SW480 (cell line): ENCODE results near the gene PPM1A.

Experiments used
- DNase-seq: peaks from one replicate; pipeline ENCODE4 v3.0.0-alpha.2; 2016; ENCODE audit warnings: low spot score

Gene PPM1A

DNA sequence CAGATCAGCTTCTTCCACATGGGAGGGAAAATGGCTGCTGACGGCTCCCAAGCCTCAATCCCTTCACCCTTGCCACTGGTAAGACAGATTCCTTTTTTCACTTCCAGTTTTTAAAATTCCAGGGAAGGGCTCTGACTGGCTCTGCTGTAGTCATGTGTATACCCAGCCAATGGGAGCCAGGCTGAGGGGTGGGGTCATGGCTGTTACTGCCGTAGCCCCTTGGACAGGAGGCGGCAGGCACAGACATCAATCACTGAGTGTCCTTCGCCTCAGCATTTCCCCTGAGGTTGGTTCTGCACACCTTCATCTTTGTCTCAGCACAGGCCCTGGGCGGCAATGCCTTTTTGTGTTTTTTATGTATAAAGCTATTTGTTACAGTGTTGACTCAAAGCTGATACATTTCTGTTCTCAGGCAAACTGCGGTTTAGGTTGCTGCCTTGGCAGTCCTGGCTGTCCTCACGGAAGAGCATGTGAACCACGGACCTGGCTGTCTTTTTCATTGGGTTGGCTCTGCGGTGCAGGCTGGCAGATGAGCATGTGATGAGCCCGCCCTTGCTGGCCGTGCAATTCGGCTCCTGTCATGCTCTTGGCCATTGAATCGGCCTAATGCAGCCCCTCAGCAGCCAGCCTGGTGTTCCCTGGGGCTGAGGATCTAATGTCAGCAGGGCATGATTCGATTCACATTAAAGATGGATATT, 74.3 kb downstream of the PPM1A start:
- DNase-seq, result no peak

DNA sequence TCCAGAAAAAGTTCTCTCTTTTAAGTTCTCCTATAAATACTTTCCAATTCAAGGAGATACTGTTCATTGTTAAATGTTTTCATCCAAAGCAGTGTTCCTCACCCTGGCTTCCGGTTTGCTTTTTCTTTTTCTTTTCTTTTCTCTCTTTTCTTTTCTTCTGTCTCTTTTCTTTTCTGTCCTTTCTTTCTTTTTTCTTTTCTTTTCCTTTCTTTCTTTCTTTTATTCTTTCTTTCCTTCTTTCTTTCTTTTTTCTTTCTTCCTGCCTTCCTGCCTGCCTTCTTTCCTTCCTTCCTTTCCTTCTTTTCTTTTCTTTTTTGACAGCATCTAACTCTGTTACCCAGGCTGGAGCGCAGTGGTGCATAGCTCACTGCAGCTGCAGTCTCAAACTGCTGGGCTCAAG, 75.8 kb downstream of the PPM1A start:
- no peak for DNase-seq

DNA sequence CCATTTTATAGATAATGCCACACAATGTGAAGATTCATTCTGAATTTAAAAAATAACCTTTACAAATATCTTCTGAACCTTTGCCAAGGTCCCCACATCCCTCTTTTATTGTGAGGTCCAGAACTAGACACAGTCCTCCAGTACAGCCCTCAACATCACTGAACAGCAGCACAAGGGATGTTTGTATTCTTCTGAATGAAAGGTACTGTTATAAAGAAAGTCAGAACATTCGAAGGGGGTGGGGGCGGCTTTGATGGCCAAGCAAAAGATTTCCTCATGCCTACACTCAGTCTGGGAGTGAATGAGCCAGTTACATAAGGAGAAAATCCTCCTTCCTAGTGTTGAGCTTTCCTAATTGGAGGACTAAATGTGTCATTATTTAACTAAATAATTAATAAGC, 77.3 kb downstream of the PPM1A start:
- no peak for DNase-seq

DNA sequence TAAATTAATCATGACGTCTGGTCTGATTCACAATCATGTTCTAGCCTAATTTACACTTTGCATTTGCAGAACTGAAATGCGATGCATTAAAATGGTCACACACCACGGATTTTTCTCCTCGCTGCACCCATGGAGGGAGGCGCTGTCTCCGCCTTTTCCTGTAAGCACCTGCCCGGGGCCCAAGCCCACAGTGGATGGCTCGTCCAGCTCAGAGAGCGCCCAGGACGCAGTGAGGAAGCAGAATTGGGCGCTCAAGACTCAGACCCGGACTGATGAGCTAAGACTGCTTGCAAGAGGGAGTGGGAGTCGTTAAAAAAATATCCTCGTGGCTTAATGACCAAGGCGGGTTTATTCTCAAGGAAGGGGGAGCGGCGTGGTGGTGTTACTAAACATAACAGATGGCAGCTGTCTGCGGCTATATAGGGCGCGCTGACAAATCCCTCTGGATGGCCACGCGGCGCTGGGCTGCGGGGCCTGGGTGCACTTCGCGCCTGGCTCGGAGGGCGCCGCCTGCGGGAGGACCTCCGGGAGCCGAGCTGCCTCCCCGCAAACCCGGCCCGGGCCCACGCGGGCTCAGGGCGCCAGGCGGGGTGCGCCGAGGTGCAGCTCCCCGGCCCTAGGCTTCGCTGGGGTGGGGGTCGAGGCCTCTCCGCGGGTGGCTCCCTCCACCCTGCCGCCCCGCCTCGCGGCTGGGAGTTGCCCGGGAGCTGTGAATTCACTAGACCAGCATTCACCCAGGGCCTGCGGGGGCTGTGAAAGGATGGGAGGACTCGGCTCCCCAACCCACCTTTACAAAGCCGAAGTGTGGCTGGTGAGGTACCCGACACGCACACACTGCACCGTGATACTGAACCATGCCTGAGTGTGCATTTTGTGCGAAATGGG, 78.7 kb downstream of the PPM1A start:
- DNase-seq, result peak; percentile 35

DNA sequence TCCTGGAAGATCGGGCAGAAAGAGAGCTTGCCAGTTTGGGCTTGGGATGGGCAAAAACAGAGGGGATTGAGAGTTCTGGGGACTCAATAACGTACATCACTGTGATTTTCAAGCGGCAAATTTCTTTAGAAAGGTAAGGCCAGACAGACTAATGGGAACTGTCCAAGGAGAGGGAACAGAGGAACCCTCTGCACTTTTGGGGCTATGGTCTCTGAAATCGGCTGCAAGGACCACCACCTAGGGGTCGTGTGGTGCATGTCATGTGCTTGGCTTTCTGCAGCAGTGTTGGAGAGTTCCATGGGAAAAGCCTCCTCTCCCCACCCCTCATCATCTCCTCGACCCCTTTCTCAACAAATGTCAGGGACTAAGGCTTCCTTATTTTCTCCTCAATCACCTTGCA, 79.6 kb downstream of the PPM1A start:
- DNase-seq, result no peak

DNA sequence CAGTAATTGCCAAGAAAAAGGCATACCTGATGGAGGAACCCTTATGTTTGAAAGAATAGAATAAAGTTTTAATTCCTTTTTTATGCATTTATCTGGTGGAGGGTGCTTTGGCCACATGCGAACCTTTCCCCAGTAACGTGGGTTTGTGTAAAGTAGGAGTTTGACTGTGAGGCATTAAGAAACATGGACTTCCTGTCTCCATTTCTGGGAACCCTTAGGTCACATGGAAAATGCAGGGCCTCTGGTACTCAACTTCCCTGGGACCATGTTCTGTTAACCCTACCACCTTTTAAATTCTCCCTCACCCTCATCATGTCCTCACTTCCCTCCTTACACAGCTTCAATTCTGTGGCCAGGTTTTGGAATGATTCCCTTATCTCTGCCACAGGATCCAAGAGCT, 80.3 kb downstream of the PPM1A start:
- DNase-seq, result no peak

DNA sequence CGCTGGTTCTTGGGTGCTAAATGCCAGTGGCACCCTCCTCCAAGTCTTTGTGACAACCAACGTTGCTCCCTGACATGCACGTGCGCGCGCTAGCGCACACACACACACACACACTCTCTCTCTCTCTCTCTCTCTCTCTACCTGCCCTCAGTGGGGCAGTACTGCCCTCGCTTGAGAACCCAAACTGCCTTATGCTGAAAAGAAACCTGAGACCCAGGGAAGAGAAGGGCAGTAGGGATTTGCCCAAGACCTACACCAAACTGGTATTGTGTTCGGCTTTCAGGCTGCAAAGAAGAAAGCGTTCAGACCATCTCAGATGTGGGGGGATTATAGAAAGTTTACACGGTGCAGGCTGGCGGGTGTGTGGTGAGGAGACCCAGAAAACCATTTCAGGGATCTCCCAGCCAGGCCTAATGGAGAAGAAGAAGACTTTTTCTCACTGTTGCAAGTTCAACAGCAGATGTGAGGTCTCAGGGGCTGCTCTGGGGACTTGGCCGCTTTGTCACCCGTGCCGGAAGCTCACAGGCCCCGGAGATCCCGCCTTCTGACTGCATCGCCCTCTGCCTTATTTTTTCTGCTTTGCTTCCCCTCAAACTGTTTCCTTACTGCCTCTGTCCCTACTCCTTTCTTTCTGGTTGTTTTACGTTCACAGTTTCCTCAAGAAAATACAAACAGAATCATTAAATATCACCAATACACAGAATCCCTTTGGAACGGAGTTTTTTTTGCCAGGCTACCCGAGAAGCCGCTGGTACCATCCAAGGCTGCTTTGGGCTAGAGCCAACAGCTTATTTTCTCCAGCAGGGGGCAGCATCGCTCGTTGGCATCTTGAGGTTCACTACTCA, 82.4 kb downstream of the PPM1A start:
- peak; percentile 68 for DNase-seq

DNA sequence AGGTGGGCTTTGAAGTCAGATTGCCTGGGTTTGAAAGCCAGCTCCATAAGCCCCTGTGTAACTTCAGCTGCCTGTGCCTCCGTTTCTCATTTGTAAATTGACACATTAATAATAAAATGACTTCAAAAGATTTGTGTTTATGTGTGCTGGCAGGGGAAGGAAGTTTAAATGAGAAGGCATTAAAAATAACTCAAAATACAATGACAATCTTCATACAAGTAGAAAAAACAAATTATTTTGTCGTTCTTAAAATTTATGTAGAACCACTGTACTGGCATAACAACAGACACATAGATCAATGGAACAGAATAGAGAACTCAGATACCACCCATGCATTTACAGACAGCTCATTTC, 83.0 kb downstream of the PPM1A start:
- DNase-seq, result no peak

DNA sequence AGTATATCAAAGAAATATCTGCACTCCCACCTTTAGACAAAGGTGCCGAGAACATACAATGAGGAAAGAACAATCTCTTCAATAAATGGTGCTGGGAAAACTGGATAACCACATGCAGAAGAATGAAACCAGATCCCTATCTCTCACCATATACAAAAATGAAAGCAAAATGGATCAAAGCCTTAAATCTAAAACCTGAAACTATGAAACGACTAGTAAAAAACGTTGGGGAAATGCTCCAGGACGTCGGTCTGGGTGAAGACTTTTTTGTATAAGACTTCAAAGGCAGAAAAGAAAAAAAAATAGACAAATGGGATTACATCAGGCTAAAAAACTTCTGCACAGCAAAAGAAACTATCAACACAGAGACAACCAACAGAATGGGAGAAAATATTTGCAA, 83.8 kb downstream of the PPM1A start:
- no peak for DNase-seq

DNA sequence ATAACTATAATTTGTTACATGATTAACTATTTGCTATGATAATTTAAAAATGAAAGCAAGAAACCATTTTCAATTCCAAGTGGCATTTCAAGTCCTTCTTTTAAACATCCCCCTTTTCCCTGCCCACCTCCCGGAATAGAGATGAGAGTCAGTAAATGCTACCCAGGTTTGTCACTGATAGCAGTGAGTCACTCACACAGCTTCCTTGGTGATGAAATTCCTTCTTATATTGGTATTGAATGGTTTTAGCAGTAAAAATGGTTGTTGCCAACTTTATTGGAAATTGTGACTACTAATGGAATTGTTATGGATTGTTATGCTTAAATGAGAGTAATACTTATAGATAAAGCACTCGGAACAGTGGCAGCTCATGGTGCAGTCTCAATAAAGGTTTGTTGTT, 90.5 kb downstream of the PPM1A start:
- no peak for DNase-seq

DNA sequence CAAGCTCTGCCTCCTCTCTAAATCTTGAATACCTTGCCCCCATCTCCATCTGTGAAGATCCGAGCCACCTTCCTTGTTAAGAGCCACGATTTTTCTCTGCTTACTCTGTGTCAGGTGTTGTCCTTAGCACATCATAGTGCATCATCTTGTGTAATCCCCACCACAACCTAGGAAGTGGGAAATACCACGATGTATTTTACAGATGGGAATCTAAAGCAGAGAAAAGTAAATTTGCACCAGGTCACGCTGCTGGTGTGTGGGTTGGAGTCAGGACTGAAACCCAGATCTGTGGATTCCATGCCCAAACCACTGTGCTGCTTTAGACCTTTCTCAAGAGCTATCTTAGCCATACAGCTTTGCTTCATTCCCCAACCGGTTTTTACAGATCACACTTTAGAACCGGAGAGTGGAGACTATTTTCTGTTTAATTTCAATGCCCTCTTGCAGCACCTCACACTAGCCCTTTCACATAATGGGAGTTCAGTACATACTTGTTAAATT, 94.6 kb downstream of the PPM1A start:
- DNase-seq, result no peak

DNA sequence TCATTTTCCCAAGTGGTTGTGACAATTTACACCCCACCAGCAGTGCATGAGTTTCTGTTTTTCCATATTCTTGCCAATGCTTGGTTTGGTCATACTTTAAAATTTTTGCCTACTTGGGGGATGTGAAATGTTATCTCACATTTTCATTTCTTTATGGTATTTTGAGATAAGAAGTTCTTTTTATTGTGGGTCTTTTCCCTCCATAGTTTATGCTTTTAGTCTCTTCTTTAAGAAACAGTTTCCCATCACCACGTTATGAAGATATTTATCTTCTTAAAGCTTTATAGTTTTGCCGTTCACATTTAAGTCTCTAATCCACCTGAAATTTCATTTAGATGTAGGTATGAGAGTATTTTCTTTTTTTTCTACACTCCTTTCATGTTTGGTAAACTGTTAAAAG, 95.7 kb downstream of the PPM1A start:
- no peak for DNase-seq

DNA sequence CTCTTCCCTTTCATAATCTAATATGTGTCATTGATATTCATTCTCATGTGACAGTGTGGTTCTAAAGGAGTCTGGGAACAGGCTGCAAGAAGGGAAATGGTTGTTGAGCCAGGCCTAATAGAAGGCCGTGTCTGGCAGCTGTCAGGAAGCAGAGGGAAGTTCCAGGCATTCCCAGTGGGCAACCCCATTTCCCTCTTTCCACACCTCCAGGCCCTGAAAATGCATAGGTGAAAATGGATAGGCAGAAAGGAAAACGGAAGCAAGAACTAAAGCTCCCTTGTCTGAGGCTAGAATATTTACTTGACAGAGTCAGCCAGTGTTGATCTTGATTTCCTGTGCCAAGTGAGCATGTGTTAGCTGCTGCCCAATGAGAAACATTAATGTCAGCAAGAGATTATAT, 97.7 kb downstream of the PPM1A start:
- no peak for DNase-seq

DNA sequence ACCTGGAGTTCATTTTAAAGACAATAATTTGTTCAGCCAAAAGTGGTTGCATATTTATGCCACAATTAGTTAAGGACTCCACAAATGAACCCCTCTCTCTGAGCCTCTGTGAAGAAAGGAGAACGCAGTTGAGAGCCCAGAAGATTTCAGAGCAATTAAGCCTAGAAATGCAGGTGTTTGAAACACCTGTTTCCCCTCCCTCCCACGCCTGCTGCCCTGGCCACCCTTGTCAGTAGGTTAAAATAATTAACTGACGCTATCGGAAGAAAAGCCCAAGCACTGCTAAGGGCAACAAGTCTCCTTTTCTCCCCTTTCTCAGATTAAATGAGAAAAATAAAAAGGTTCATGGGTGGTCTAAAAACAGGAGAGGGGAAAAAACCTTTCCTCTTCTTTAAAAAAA, 99.2 kb downstream of the PPM1A start:
- DNase-seq, result no peak
